A549 (cell line): ENCODE results near the gene CHD9. TPM values are rescaled to one million over a fixed set of nuclear protein-coding genes. Genes with fewer than 3 reads are reported as not detected.
A peak's percentile ranks its signal among the peaks of the same experiment; 100 is the strongest.

ENCODE experiments used
- ATAC-seq, 2 experiments: fragments of 200-7000 bp in 1 of 2; fragments of >200 bp in 1 of 2; cut with Nextera tagmentation in 1 of 2; cut with Tn5 transposase in 1 of 2; 3 replicates each; pipeline versions ENCODE4 v1.8.0 to v1.9.1; 2018 to 2020; ENCODE audit warnings: mild to moderate bottlenecking in 1 of 2, moderate library complexity in 1 of 2
- CTCF ChIA-PET: fragments of 300-600 bp; sonication (Branson Sonifier 250); formaldehyde crosslinking; extraction: SDS; loops from one replicate; lab custom pipeline; 2021; ENCODE audit warnings: antibody characterized with exemption, inconsistent platforms; lab: Yijun Ruan, JAX
- POLR2A ChIA-PET: fragments of 350-600 bp; formaldehyde crosslinking; extraction: SDS; loops from one replicate; lab custom pipeline; 2021; ENCODE audit warnings: antibody characterized with exemption, inconsistent platforms; lab: Yijun Ruan, JAX
- DNase-seq, 2 experiments: peaks; one replicate each; pipeline versions ENCODE4 v3.0.0 to v3.0.0-alpha.2; 2011 to 2016; ENCODE audit warnings: low read depth in 1 of 2, low spot score in 1 of 2
- FAIRE-seq: peaks from 2 replicates; lab custom pipeline; 2011; peaks lifted over from hg19 to GRCh38; lab: Jason Lieb, UNC
- H3K27ac ChIP-seq, 2 experiments: fragments of >200 bp; sonication (Bioruptor Twin); formaldehyde crosslinking; 3 replicates each; pipeline ENCODE4 v1.5.1; 2016 to 2017
- H3K4me1 ChIP-seq: fragments of >200 bp; sonication (Bioruptor Twin); formaldehyde crosslinking; 3 replicates; pipeline ENCODE4 v1.6.1; 2016
- H3K4me2 ChIP-seq: fragments of >200 bp; sonication (Bioruptor Twin); formaldehyde crosslinking; 3 replicates; pipeline ENCODE4 v1.6.1; 2016
- H3K4me3 ChIP-seq: fragments of >200 bp; sonication (Bioruptor Twin); formaldehyde crosslinking; 3 replicates; pipeline ENCODE4 v1.5.1; 2016
- H3K9me3 ChIP-seq: fragments of >200 bp; sonication (Bioruptor Twin); formaldehyde crosslinking; 3 replicates; pipeline ENCODE4 v1.6.1; 2016
- BHLHE40 ChIP-seq: IDR thresholded peaks from 2 replicates; pipeline ENCODE4 v1.6.1; 2012; ENCODE audit warnings: low read depth, low read length, inconsistent platforms
- CHD2 ChIP-seq: fragments of 150-350 bp; IDR thresholded peaks from 2 replicates; pipeline ENCODE4 v1.6.1; 2014; ENCODE audit warnings: low read length; ENCODE audit not compliant: partially characterized antibody
- EHMT2 ChIP-seq: fragments of 200-600 bp; sonication (generic); IDR thresholded peaks from 2 replicates; pipeline ENCODE4 v1.6.1; 2016; ENCODE audit warnings: antibody characterized with exemption, low read depth, mild to moderate bottlenecking, moderate library complexity
- FOSB ChIP-seq: fragments of 250-450 bp; sonication (Bioruptor Pico); IDR thresholded peaks from 2 replicates; pipeline ENCODE4 v1.5.0; 2020; ENCODE audit warnings: mild to moderate bottlenecking, moderate library complexity
- FOSL2 ChIP-seq, 2 experiments: fragments of 450-650 bp in 1 of 2; fragments of >200 bp in 1 of 2; sonication (Bioruptor Twin) in 1 of 2; formaldehyde crosslinking; IDR thresholded peaks; 2 replicates each; pipeline versions ENCODE4 v1.5.0 to v1.6.1; 2016 to 2020; ENCODE audit warnings: mild to moderate bottlenecking in 1 of 2, moderate library complexity in 1 of 2
- HDAC2 ChIP-seq: fragments of 200-600 bp; sonication (generic); IDR thresholded peaks from 2 replicates; pipeline ENCODE4 v1.6.1; 2016
- HOXB5 ChIP-seq: fragments of 250-450 bp; sonication (Bioruptor Pico); IDR thresholded peaks from 2 replicates; pipeline ENCODE4 v1.5.0; 2020; ENCODE audit warnings: mild to moderate bottlenecking, moderate library complexity
- JUNB ChIP-seq: fragments of >200 bp; sonication (Bioruptor Twin); formaldehyde crosslinking; IDR thresholded peaks from 2 replicates; pipeline ENCODE4 v1.6.1; 2016
- MYC ChIP-seq: IDR thresholded peaks from 2 replicates; pipeline ENCODE4 v1.6.1; 2012; ENCODE audit warnings: mild to moderate bottlenecking, inconsistent platforms, low read length, improper control_type of control experiment, borderline replicate concordance
- PHF8 ChIP-seq: fragments of 200-600 bp; sonication (generic); IDR thresholded peaks from 2 replicates; pipeline ENCODE4 v1.6.1; 2016; ENCODE audit warnings: low read depth, mild to moderate bottlenecking, antibody characterized with exemption, moderate library complexity, borderline replicate concordance
- POLR2A ChIP-seq: IDR thresholded peaks from 2 replicates; pipeline ENCODE4 v1.6.1; 2012; ENCODE audit warnings: mild to moderate bottlenecking, low read length
- RARB ChIP-seq: fragments of 250-450 bp; sonication (Bioruptor Pico); IDR thresholded peaks from 2 replicates; pipeline ENCODE4 v1.8.0; 2021; ENCODE audit warnings: mild to moderate bottlenecking, moderate library complexity
- TP53 ChIP-seq: fragments of 250-450 bp; sonication (Bioruptor Pico); IDR thresholded peaks from 2 replicates; pipeline ENCODE4 v1.5.0; 2021; ENCODE audit warnings: mild to moderate bottlenecking, moderate library complexity
- ZSCAN20 ChIP-seq: fragments of 250-450 bp; sonication (Bioruptor Pico); IDR thresholded peaks from 2 replicates; pipeline ENCODE4 v1.8.0; 2022; ENCODE audit warnings: mild to moderate bottlenecking, moderate library complexity
- WGBS: methylation state at CpG from one replicate; pipeline ENCODE4 v1.1.6; 2017; ENCODE audit errors: missing lambda C conversion rate; 5-methylcytosine and 5-hydroxymethylcytosine counted together
- polyA plus RNA-seq, 4 experiments: library from polyadenylated mRNA; depleted of rRNA in 3 of 4; stranded (reverse); fragments of >200 nt; fragmentation: RNase III in 1 of 4; extraction: RNeasy Plus Mini Kit Qiagen cat#74134 plus additional on column Dnase treatment in 1 of 4; gene quantifications; 2 replicates in 3 of 4; 3 replicates in 1 of 4; pipeline ENCODE4 v1.2.3, GENCODE V29; 2011 to 2017
- TF ChIP-seq, protein P1 (sequence below): IDR thresholded peaks from 2 replicates; pipeline ENCODE4 v1.6.1; 2012; ENCODE audit warnings: low read depth, borderline replicate concordance
- TF ChIP-seq, protein P2 (sequence below): fragments of 200-600 bp; sonication (generic); IDR thresholded peaks from 2 replicates; pipeline ENCODE4 v1.6.1; 2016; ENCODE audit warnings: antibody characterized with exemption, mild to moderate bottlenecking, moderate library complexity
- TF ChIP-seq, protein P3 (sequence below): IDR thresholded peaks from 2 replicates; pipeline ENCODE4 v1.6.1; 2012

The CHD9 gene
- polyA plus RNA-seq, 2 of the 4 experiments (the other 2 are of a cell fraction): 17.8 to 51.6 TPM

DNA sequence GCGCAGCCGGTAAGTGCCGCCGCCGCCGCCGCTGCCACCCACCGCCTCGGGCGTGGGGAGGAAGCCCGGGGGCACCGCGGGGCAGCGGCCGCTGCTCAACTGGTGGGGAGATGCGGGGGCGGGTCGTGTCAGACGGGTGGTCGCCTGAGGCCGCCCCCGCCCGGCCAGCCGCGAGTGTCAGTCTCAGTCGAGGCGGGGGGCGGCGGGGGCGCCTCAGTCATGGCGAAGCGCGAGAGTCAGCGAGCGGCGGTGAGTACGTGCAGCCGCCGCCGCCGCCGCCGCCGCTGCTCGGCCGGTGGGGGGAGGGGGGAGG, 76.2 kb downstream of the CHD9 start:
- Histone ChIP-seq H3K4me1 (peaks cover 29% of the 10 kb centered on the region), H3K27ac (peak overlapping the region; percentile 94 to 96), H3K4me3 (peak overlapping the region; percentile 96), H3K9me3 (no peaks in the 10 kb centered on the region), H3K4me2 (peak overlapping the region; percentile 88)
- no peak for FAIRE-seq
- peak in 1 of 2 experiments; percentile 16; a peak in 2 of 6 replicates for ATAC-seq
- WGBS: no CpG with 5 or more reads among the region's 46 CpGs
- TF ChIP-seq, protein P1, sequence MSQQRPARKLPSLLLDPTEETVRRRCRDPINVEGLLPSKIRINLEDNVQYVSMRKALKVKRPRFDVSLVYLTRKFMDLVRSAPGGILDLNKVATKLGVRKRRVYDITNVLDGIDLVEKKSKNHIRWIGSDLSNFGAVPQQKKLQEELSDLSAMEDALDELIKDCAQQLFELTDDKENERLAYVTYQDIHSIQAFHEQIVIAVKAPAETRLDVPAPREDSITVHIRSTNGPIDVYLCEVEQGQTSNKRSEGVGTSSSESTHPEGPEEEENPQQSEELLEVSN: 0 out of 2 replicates have a peak, but pooled peaks have one; percentile 3
- TF ChIP-seq, protein P2, sequence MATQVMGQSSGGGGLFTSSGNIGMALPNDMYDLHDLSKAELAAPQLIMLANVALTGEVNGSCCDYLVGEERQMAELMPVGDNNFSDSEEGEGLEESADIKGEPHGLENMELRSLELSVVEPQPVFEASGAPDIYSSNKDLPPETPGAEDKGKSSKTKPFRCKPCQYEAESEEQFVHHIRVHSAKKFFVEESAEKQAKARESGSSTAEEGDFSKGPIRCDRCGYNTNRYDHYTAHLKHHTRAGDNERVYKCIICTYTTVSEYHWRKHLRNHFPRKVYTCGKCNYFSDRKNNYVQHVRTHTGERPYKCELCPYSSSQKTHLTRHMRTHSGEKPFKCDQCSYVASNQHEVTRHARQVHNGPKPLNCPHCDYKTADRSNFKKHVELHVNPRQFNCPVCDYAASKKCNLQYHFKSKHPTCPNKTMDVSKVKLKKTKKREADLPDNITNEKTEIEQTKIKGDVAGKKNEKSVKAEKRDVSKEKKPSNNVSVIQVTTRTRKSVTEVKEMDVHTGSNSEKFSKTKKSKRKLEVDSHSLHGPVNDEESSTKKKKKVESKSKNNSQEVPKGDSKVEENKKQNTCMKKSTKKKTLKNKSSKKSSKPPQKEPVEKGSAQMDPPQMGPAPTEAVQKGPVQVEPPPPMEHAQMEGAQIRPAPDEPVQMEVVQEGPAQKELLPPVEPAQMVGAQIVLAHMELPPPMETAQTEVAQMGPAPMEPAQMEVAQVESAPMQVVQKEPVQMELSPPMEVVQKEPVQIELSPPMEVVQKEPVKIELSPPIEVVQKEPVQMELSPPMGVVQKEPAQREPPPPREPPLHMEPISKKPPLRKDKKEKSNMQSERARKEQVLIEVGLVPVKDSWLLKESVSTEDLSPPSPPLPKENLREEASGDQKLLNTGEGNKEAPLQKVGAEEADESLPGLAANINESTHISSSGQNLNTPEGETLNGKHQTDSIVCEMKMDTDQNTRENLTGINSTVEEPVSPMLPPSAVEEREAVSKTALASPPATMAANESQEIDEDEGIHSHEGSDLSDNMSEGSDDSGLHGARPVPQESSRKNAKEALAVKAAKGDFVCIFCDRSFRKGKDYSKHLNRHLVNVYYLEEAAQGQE: no peak
- TF ChIP-seq MYC (no peak), TP53 (CRISPR knock-in tag) (no peak), JUNB (no peak), FOSB (CRISPR knock-in tag) (no peak), RARB (CRISPR knock-in tag) (no peak)
- DNase-seq: no peak
- POLR2A ChIA-PET: no interaction called here
- CTCF ChIA-PET: interaction anchor here (1.3 kb wide), 1 partner anchor 31 kb away, joined by 4 read pairs; no protein-coding TSS in a partner anchor

DNA sequence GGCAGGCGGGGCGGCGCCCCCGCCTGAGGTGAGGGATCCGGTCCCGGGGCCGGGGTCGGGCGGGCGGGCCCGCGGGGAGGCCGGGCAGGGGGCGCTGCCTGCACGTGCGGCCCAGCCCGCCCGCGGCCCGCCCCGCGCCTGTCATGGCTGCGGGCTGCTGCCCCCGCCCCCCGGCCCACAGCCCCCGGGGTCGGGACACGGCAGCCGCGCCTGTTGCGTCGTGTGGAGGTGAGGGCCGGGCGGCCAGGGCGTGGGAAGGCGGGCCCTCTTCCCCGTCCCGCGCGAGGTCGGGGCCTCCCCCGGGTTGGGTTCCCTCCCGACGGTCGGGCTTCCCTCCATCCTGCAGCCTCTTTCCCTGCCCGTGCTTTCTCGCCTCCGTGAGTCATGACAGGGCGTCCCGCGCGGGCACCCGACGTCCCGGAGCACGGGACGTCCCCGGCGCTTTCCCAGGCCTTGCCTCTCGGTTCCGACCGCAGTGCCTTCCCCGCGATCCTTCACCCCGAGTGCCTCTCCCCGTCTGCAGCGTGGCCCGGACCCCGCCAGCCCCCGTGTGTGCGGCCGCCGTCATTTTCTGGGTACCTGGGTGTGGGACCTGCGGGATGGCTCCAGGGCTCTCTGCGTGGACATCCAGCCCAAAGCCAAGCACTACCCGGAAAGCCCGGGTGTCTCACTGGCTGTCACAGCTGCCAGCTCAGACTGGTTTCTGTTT, 76.7 kb downstream of the CHD9 start:
- ATAC-seq (peak; percentile 31 to 49), FAIRE-seq (no peak), DNase-seq (peak; percentile 48 to 55)
- Histone ChIP-seq H3K9me3 (no peaks in the 10 kb centered on the region), H3K27ac (peak overlapping the region; percentile 94 to 96), H3K4me1 (peaks cover 29% of the 10 kb centered on the region), H3K4me2 (peak overlapping the region; percentile 88), H3K4me3 (peak overlapping the region; percentile 96)
- POLR2A ChIA-PET: interaction anchor here (0.7 to 1.4 kb wide), 2 partner anchors 14 to 32 kb away, joined by 3 read pairs; no protein-coding TSS in a partner anchor
- 1% methylated on average over 27 of the region's 77 CpGs for WGBS
- TF ChIP-seq, protein P3, sequence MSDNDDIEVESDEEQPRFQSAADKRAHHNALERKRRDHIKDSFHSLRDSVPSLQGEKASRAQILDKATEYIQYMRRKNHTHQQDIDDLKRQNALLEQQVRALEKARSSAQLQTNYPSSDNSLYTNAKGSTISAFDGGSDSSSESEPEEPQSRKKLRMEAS: peak; percentile 70; the same call in 1 of the 2 replicates
- TF ChIP-seq HDAC2 (no peak), HOXB5 (CRISPR knock-in tag) (no peak), BHLHE40 (peak; percentile 50; the same call in 1 of the 2 replicates), PHF8 (no peak), EHMT2 (no peak), TP53 (CRISPR knock-in tag) (no peak), FOSL2 (IDR thresholded peaks at IDR 0.05) (no peak), FOSL2 (CRISPR knock-in tag; IDR thresholded peaks at IDR 0.05) (peak; percentile 65), POLR2A (peak; percentile 24; the same call in 1 of the 2 replicates)
- TF ChIP-seq, protein P1: peak; percentile 51
- CTCF ChIA-PET: no interaction called here

DNA sequence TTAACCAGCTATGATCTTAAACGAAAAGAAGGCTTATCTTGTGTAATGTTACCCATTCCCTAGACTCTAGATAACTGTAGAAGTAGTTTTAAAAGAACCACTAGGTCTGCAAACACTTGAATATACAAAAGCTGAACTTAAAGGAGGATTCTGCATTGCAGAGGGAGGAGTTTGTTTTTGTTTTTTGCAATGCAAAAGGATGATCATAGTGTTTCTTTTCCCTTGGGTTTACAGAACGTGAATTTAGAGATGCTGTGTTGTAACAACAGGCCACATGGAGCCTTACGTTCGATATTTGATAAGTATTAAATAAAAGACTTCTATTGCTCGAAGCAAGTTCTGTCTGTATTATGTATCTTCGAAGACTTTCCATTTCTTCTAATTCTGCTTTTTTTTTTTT, 77.6 kb downstream of the CHD9 start:
- Histone ChIP-seq H3K4me2 (peak overlapping the region; percentile 88), H3K4me1 (peaks cover 29% of the 10 kb centered on the region), H3K9me3 (no peaks in the 10 kb centered on the region), H3K4me3 (peak overlapping the region; percentile 96), H3K27ac (no peak overlapping the region)
- ChIA-PET POLR2A (interaction anchor here (0.7 to 1.4 kb wide), 2 partner anchors 33 to 116 kb away, joined by 3 read pairs; no protein-coding TSS in a partner anchor), CTCF (no interaction called here)
- WGBS: 87% methylated on average over 6 of the region's 6 CpGs
- DNase-seq (no peak), FAIRE-seq (no peak), ATAC-seq (no peak)
- TF ChIP-seq RARB (CRISPR knock-in tag): no peak
- TF ChIP-seq POLR2A: no peak
- TF ChIP-seq PHF8: no peak
- TF ChIP-seq ZSCAN20: no peak
- TF ChIP-seq, protein P1: no peak
- TF ChIP-seq HDAC2: no peak
- TF ChIP-seq CHD2: no peak
